Ectodermal cell (in vitro differentiated cells): ENCODE measurements around the gene GPBP1L1.
A peak's percentile ranks its signal among the peaks of the same experiment; 100 is the strongest.
"Not testable (repeated sequence)": the region's sequence is repeated elsewhere in the genome, so short reads cannot be mapped to it uniquely, and the experiment has no call there.

Source experiments
- H3K27ac ChIP-seq: 2 replicates; pipeline ENCODE4 v1.7.0; 2013; ENCODE audit warnings: mild to moderate bottlenecking, low read depth, low read length; ENCODE audit not compliant: insufficient read depth, poor library complexity, severe bottlenecking
- H3K27me3 ChIP-seq: 2 replicates; pipeline ENCODE4 v1.7.0; 2013; ENCODE audit warnings: mild to moderate bottlenecking, low read length; ENCODE audit not compliant: insufficient read depth, control insufficient read depth, poor library complexity, severe bottlenecking
- H3K36me3 ChIP-seq: one replicate; pipeline ENCODE4 v1.7.0; 2013; ENCODE audit warnings: low read length; ENCODE audit not compliant: control insufficient read depth, insufficient read depth
- H3K4me1 ChIP-seq: one replicate; pipeline ENCODE4 v1.7.0; 2013; ENCODE audit warnings: low read length; ENCODE audit not compliant: control insufficient read depth, insufficient read depth
- H3K4me3 ChIP-seq: 2 replicates; pipeline ENCODE4 v1.7.0; 2013; ENCODE audit warnings: low read depth, low read length, control low read depth; ENCODE audit not compliant: insufficient read depth
- H3K9me3 ChIP-seq: 2 replicates; pipeline ENCODE4 v1.7.0; 2013; ENCODE audit warnings: mild to moderate bottlenecking, low read length, moderate library complexity; ENCODE audit not compliant: control insufficient read depth
- WGBS, 2 experiments: methylation state at CpG; one replicate each; pipeline ENCODE4 v1.1.7; 2013; ENCODE audit warnings: missing lambda C conversion rate in 2 of 2; 5-methylcytosine and 5-hydroxymethylcytosine counted together

The GPBP1L1 gene

GRCh38 chr1:45713711-45714110 is 27.4 kb upstream of the GPBP1L1 start:
- H3K27me3 ChIP-seq, result no peaks in the 10 kb centered on the region
- H3K36me3 ChIP-seq, result no peaks in the 10 kb centered on the region
- no peaks in the 10 kb centered on the region for H3K4me1 ChIP-seq
- no peaks in the 10 kb centered on the region for H3K9me3 ChIP-seq
- H3K4me3 ChIP-seq, result no peak overlapping the region
- H3K27ac ChIP-seq, result no peak overlapping the region
- 88 to 90% methylated on average over 3 of the region's 3 CpGs for WGBS, 2 experiments

GRCh38 chr1:45704637-45705036 is 18.3 kb upstream of the GPBP1L1 start:
- Histone ChIP-seq H3K27me3 (no peaks in the 10 kb centered on the region), H3K36me3 (no peaks in the 10 kb centered on the region), H3K9me3 (no peaks in the 10 kb centered on the region), H3K4me1 (no peaks in the 10 kb centered on the region), H3K4me3 (no peak overlapping the region), H3K27ac (no peak overlapping the region)
- 93 to 97% methylated on average over 1 of the region's 1 CpG for WGBS, 2 experiments

- Histone ChIP-seq H3K27me3 (no peaks in the 10 kb centered on the region), H3K4me3 (no peak overlapping the region), H3K9me3 (no peaks in the 10 kb centered on the region), H3K36me3 (peaks cover 8% of the 10 kb centered on the region), H3K27ac (no peak overlapping the region), H3K4me1 (no peaks in the 10 kb centered on the region)
- 95 to 97% methylated on average over 7 of the region's 7 CpGs for WGBS, 2 experiments
Observed at GRCh38 chr1:45694823-45695222, 8.5 kb upstream of the GPBP1L1 start.

GRCh38 chr1:45693811-45694210 is 7.5 kb upstream of the GPBP1L1 start:
- 92 to 95% methylated on average over 7 of the region's 8 CpGs for WGBS, 2 experiments
- H3K4me3 ChIP-seq, H3K9me3 ChIP-seq, H3K4me1 ChIP-seq, H3K36me3 ChIP-seq, H3K27me3 ChIP-seq, H3K27ac ChIP-seq: not testable (repeated sequence)

GRCh38 chr1:45687754-45688740 is 1.7 kb upstream of the GPBP1L1 start, which contains the start of gene TMEM69:
Gene TMEM69 (plus strand): TSS chr1:45688181. CDS start chr1:45691069, 2,888 bp downstream.
- Histone ChIP-seq H3K4me3 (peak within 1 kb of the TSS; percentile 99), H3K27ac (peak within 1 kb of the TSS; percentile 95), H3K4me1 (peaks cover 7% of the 10 kb centered on the region), H3K9me3 (no peaks in the 10 kb centered on the region), H3K36me3 (no peaks in the 10 kb centered on the region), H3K27me3 (no peaks in the 10 kb centered on the region)
- WGBS, 2 experiments, result 4% methylated on average over 22 to 24 of the region's 24 CpGs

- H3K4me3 ChIP-seq, result peak overlapping the region; percentile 99
- peaks cover 7% of the 10 kb centered on the region for H3K4me1 ChIP-seq
- WGBS, 2 experiments, result 3% methylated on average over 44 of the region's 44 CpGs
- H3K9me3 ChIP-seq, result no peaks in the 10 kb centered on the region
- H3K27ac ChIP-seq, result peak overlapping the region; percentile 95
- H3K27me3 ChIP-seq, result no peaks in the 10 kb centered on the region
- H3K36me3 ChIP-seq, result no peaks in the 10 kb centered on the region
Observed at GRCh38 chr1:45687014-45687753, 851 bp upstream of the GPBP1L1 start.

GRCh38 chr1:45686015-45686287 is 382 bp downstream of the GPBP1L1 start:
- WGBS, 2 experiments, result 0% methylated on average over 27 of the region's 27 CpGs
- Histone ChIP-seq H3K27ac (peak overlapping the region; percentile 92), H3K4me3 (peak overlapping the region; percentile 99), H3K27me3 (no peaks in the 10 kb centered on the region), H3K36me3 (no peaks in the 10 kb centered on the region), H3K9me3 (no peaks in the 10 kb centered on the region), H3K4me1 (peaks cover 7% of the 10 kb centered on the region)

- no peaks in the 10 kb centered on the region for H3K36me3 ChIP-seq
- H3K27me3 ChIP-seq, result no peaks in the 10 kb centered on the region
- 0% methylated on average over 12 to 13 of the region's 13 CpGs for WGBS, 2 experiments
- no peaks in the 10 kb centered on the region for H3K9me3 ChIP-seq
- H3K4me3 ChIP-seq, result peak overlapping the region; percentile 99
- peak overlapping the region; percentile 92 for H3K27ac ChIP-seq
- H3K4me1 ChIP-seq, result peaks cover 7% of the 10 kb centered on the region
Observed at GRCh38 chr1:45685308-45686014, 872 bp downstream of the GPBP1L1 start.

- Histone ChIP-seq H3K4me1 (peaks cover 7% of the 10 kb centered on the region), H3K4me3 (peak overlapping the region; percentile 99), H3K36me3 (no peaks in the 10 kb centered on the region), H3K9me3 (no peaks in the 10 kb centered on the region), H3K27ac (no peak overlapping the region), H3K27me3 (no peaks in the 10 kb centered on the region)
- 87 to 100% methylated on average over 1 to 2 of the region's 2 CpGs for WGBS, 2 experiments
Observed at GRCh38 chr1:45684402-45684801, 1.9 kb downstream of the GPBP1L1 start.

- Histone ChIP-seq H3K27ac (no peak overlapping the region), H3K36me3 (no peaks in the 10 kb centered on the region), H3K9me3 (no peaks in the 10 kb centered on the region), H3K27me3 (no peaks in the 10 kb centered on the region), H3K4me3 (no peak overlapping the region), H3K4me1 (no peaks in the 10 kb centered on the region)
- 87 to 92% methylated on average over 6 of the region's 6 CpGs for WGBS, 2 experiments
Observed at GRCh38 chr1:45682942-45683341, 3.4 kb downstream of the GPBP1L1 start.
